PC-9 (cell line): ENCODE results near the gene CRIP2.

Experiments
- EZH2 ChIP-seq: fragments of 200-600 bp; sonication (generic); IDR thresholded peaks from 2 replicates; pipeline ENCODE4 v1.8.0; 2017; ENCODE audit warnings: antibody characterized with exemption, low read depth
- TF ChIP-seq, protein P1 (sequence below): fragments of 200-600 bp; sonication (generic); conservative IDR thresholded peaks from 2 replicates; pipeline ENCODE4 v1.6.1; 2017; ENCODE audit warnings: mixed run types, antibody characterized with exemption, mild to moderate bottlenecking, moderate library complexity

DNA sequence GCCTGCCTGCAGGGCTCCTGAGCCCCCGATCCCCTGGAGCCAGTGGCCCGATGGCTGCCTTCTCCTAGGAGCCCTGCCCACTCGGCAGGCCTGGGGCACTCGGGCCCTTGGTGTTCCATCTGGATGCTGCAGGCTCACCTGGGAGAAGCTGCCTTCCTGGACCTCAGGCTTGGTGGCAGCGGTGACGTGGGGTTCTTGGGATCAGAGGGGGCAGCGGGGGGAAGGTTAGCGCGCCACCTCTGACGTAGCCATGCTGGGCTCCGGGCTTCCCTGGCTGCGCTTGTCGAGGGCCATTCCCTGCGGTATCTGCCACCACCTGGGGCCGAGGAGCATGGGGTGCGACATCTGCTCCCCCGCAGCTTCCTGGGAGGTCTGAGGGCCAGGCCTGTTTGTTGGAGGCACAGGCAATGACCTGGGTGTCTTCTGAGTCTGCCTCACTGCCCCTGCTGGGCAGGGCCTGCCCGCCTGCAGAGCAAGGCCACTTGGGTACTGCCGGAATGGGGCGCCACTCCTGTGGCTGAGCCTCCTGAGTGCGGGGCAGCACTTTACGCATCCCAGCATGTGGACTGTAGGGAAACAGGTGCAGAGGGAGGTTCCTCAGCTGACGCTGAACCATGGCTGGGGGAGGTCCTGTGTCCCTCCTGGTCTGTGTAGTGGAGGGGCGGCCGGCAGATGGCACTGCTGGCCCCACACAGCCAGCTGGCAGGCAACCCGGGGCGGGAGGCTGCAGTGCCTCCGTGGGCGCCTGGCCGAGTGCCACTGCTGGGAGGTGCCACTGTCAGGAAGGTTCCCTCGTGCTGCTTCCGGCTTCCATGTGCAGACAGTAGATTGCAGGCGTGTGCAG, 34.7 kb upstream of the CRIP2 start:
- TF ChIP-seq, protein P1, sequence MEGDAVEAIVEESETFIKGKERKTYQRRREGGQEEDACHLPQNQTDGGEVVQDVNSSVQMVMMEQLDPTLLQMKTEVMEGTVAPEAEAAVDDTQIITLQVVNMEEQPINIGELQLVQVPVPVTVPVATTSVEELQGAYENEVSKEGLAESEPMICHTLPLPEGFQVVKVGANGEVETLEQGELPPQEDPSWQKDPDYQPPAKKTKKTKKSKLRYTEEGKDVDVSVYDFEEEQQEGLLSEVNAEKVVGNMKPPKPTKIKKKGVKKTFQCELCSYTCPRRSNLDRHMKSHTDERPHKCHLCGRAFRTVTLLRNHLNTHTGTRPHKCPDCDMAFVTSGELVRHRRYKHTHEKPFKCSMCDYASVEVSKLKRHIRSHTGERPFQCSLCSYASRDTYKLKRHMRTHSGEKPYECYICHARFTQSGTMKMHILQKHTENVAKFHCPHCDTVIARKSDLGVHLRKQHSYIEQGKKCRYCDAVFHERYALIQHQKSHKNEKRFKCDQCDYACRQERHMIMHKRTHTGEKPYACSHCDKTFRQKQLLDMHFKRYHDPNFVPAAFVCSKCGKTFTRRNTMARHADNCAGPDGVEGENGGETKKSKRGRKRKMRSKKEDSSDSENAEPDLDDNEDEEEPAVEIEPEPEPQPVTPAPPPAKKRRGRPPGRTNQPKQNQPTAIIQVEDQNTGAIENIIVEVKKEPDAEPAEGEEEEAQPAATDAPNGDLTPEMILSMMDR: no peak
- TF ChIP-seq EZH2: no peak
